Liver (tissue), 9 donors: ENCODE measurements around the gene HPS5. TPM values are rescaled to one million over a fixed set of nuclear protein-coding genes. Genes with fewer than 3 reads are reported as not detected.

Experiments
- DNase-seq: peaks from one replicate; pipeline ENCODE4 v3.0.0-alpha.2; 2017; ENCODE audit warnings: low spot score
- H3K27ac ChIP-seq, 2 donors: one replicate each; pipeline ENCODE4 v1.7.0; 2013; ENCODE audit warnings: inconsistent platforms in 2 of 2, low read length in 2 of 2, control low read depth in 1 of 2, low read depth in 1 of 2, mild to moderate bottlenecking in 1 of 2
- H3K27me3 ChIP-seq, 4 donors: one replicate each; pipeline versions ENCODE4 v1.6.1 to v1.7.0; 2013; ENCODE audit warnings: low read length in 3 of 4, inconsistent platforms in 1 of 4, mild to moderate bottlenecking in 1 of 4, moderate library complexity in 1 of 4; ENCODE audit not compliant: control insufficient read depth in 4 of 4, insufficient read depth in 4 of 4
- H3K36me3 ChIP-seq, 4 donors: one replicate each; pipeline versions ENCODE4 v1.6.1 to v1.7.0; 2013; ENCODE audit warnings: low read length in 3 of 4, mild to moderate bottlenecking in 3 of 4, low read depth in 1 of 4, moderate library complexity in 1 of 4; ENCODE audit not compliant: control insufficient read depth in 4 of 4, insufficient read depth in 3 of 4
- H3K4me1 ChIP-seq, 4 donors: one replicate each; pipeline versions ENCODE4 v1.6.1 to v1.7.0; 2013; ENCODE audit warnings: low read length in 3 of 4, mild to moderate bottlenecking in 3 of 4, moderate library complexity in 1 of 4; ENCODE audit not compliant: control insufficient read depth in 4 of 4, insufficient read depth in 4 of 4
- H3K4me3 ChIP-seq, 3 donors: one replicate each; pipeline versions ENCODE4 v1.6.1 to v1.7.0; 2013; ENCODE audit warnings: low read length in 3 of 3, control low read depth in 1 of 3, low read depth in 1 of 3, mild to moderate bottlenecking in 1 of 3
- H3K9ac ChIP-seq, 2 donors: one replicate each; pipeline ENCODE4 v1.7.0; 2013; ENCODE audit warnings: low read length in 2 of 2, mild to moderate bottlenecking in 2 of 2, moderate library complexity in 2 of 2, control low read depth in 1 of 2, low read depth in 1 of 2
- H3K9me3 ChIP-seq, 4 donors: one replicate each; pipeline versions ENCODE4 v1.6.1 to v1.7.0; 2013; ENCODE audit warnings: low read length in 3 of 4; ENCODE audit not compliant: control insufficient read depth in 4 of 4
- EGR1 ChIP-seq, 2 donors: IDR thresholded peaks; 2 replicates each; pipeline ENCODE4 v1.6.1; 2016 to 2018; ENCODE audit warnings: antibody characterized with exemption in 2 of 2, low read depth in 2 of 2
- FOXA1 ChIP-seq: IDR thresholded peaks from 2 replicates; pipeline ENCODE4 v1.6.1; 2016; ENCODE audit warnings: antibody characterized with exemption
- FOXA2 ChIP-seq: IDR thresholded peaks from 2 replicates; pipeline ENCODE4 v1.6.1; 2016; ENCODE audit warnings: antibody characterized with exemption
- GABPA ChIP-seq, 2 donors: IDR thresholded peaks in 1 of 2; conservative IDR thresholded peaks in 1 of 2; 2 replicates each; pipeline ENCODE4 v1.6.1; 2016; ENCODE audit warnings: antibody characterized with exemption in 2 of 2, mild to moderate bottlenecking in 1 of 2, moderate library complexity in 1 of 2
- HNF4G ChIP-seq: IDR thresholded peaks from 2 replicates; pipeline ENCODE4 v1.6.1; 2016; ENCODE audit warnings: antibody characterized with exemption
- JUND ChIP-seq, 2 donors: IDR thresholded peaks; 2 replicates each; pipeline ENCODE4 v1.6.1; 2016; ENCODE audit warnings: antibody characterized with exemption in 2 of 2
- NR2F2 ChIP-seq: IDR thresholded peaks from 2 replicates; pipeline ENCODE4 v1.6.1; 2016; ENCODE audit warnings: antibody characterized with exemption
- RAD21 ChIP-seq, 2 donors: IDR thresholded peaks; 2 replicates each; pipeline ENCODE4 v1.6.1; 2016; ENCODE audit warnings: antibody characterized with exemption in 2 of 2, mild to moderate bottlenecking in 2 of 2
- RXRA ChIP-seq, 2 donors: IDR thresholded peaks; 2 replicates each; pipeline ENCODE4 v1.6.1; 2017 to 2018; ENCODE audit warnings: antibody characterized with exemption in 2 of 2, mild to moderate bottlenecking in 1 of 2
- SP1 ChIP-seq: IDR thresholded peaks from 2 replicates; pipeline ENCODE4 v1.6.1; 2018; ENCODE audit warnings: antibody characterized with exemption, mild to moderate bottlenecking
- TAF1 ChIP-seq: conservative IDR thresholded peaks from 2 replicates; pipeline ENCODE4 v1.6.1; 2016; ENCODE audit warnings: antibody characterized with exemption, mild to moderate bottlenecking
- YY1 ChIP-seq: IDR thresholded peaks from 2 replicates; pipeline ENCODE4 v1.6.1; 2016; ENCODE audit warnings: antibody characterized with exemption, mild to moderate bottlenecking
- WGBS: extraction: QIAGEN DNeasy Blood & Tissue Kit; methylation state at CpG from one replicate; pipeline ENCODE4 v1.1.7; 2013; 5-methylcytosine and 5-hydroxymethylcytosine counted together
- polyA plus RNA-seq, 2 donors: library from polyadenylated mRNA; stranded (reverse) in 1 of 2; unstranded in 1 of 2; fragments of 200-250 nt in 1 of 2; fragments of >200 nt in 1 of 2; fragmentation: Nextera tagmentation in 1 of 2; extraction: Ambion mirVana in 1 of 2; gene quantifications; one replicate each; pipeline versions ENCODE4 v1.2.1 to v1.2.3, GENCODE V29; 2013 to 2015
- total RNA-seq, 2 donors: library from RNA; depleted of rRNA; stranded (reverse); fragments of >200 nt; gene quantifications; one replicate each; pipeline ENCODE4 v1.2.3, GENCODE V29; 2014
- TF ChIP-seq, protein P1 (sequence below): IDR thresholded peaks from 2 replicates; pipeline ENCODE4 v1.6.1; 2016; ENCODE audit warnings: antibody characterized with exemption
- TF ChIP-seq, protein P2 (sequence below): IDR thresholded peaks from 2 replicates; pipeline ENCODE4 v1.6.1; 2016; ENCODE audit warnings: antibody characterized with exemption, mild to moderate bottlenecking
- TF ChIP-seq, protein P3 (sequence below): fragments of 150-350 bp; IDR thresholded peaks from 2 replicates; pipeline ENCODE4 v1.5.1; 2017; ENCODE audit warnings: improper control_type of control experiment, low read depth, low read length; ENCODE audit not compliant: missing input control
- TF ChIP-seq, protein P4 (sequence below): IDR thresholded peaks from 2 replicates; pipeline ENCODE4 v1.6.1; 2016; ENCODE audit warnings: antibody characterized with exemption
- donor health status: healthy.
- donor health status: healthy.
- donor health status: healthy.
- donor health status: healthy.
- donor health status: healthy.

HPS5 gene
- total and polyA plus RNA-seq, 4 donors, result 15.7 to 134 (median 24.2) TPM

DNA sequence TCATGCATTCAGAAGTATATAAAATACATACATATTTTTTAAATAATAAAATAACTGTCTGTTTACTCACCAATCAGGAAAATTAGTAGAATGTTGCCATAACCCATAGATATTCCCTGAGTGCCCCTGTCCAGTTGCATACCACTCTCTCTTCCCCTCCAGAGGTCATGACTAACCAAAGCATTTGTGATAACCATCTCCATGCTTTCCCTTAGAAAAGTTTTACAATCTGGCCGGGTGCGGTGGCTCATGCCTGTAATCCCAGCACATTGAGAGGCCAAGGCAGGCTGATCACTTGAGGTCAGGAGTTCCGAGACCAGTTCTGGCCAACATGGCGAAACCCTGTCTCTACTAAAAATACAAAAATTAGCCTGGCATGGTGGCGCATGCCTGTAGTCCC lies 39.2 kb upstream of the HPS5 start:
- TF ChIP-seq EGR1 (IDR thresholded peaks at IDR 0.05; ENCODE audit: low read depth in 2 of 2) (no peak), JUND (IDR thresholded peaks at IDR 0.05) (no peak), RAD21 (IDR thresholded peaks at IDR 0.05) (no peak), FOXA1 (no peak), FOXA2 (no peak), HNF4G (no peak)
- no peaks in the 10 kb centered on the region for H3K27me3 ChIP-seq

DNA sequence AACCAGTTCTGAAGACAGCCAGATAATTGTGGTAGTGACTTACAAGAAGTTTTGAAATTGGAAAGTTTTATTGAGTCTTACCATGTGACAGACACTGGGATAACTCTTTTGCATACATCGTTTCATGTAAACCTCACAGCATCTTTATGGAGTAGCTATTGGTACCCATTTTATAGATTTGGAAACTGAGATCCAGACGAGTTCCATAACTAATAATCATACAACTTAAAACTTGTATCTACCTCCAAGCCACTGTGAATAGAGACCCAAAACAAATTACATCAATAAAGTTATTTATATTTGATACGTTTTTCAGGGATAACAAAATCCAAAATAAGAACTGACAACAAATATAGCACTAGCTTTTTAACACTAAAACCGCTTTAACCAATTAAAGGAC lies 36.7 kb upstream of the HPS5 start:
- TF ChIP-seq, protein P1, sequence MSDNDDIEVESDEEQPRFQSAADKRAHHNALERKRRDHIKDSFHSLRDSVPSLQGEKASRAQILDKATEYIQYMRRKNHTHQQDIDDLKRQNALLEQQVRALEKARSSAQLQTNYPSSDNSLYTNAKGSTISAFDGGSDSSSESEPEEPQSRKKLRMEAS, result no peak
- TF ChIP-seq SP1 (no peak), RXRA (IDR thresholded peaks at IDR 0.05) (no peak)
- no peaks in the 10 kb centered on the region for H3K4me1 ChIP-seq
- H3K27ac ChIP-seq, result no peak overlapping the region
- H3K9me3 ChIP-seq, result no peaks in the 10 kb centered on the region
- no peak overlapping the region for H3K4me3 ChIP-seq
- peaks cover 19 to 59% (median 36%) of the 10 kb centered on the region in 4 donors for H3K36me3 ChIP-seq
- WGBS, result 94% methylated on average over 4 of the region's 4 CpGs
- DNase-seq, result no peak
- H3K27me3 ChIP-seq, result no peaks in the 10 kb centered on the region
- no peak overlapping the region for H3K9ac ChIP-seq

More for the DNA sequence above, 39.2 kb upstream of the HPS5 start:
- peaks cover 19 to 72% (median 51%) of the 10 kb centered on the region in 4 donors for H3K36me3 ChIP-seq
- WGBS, result 97% methylated on average over 5 of the region's 5 CpGs
- H3K4me3 ChIP-seq, result no peak overlapping the region
- no peak overlapping the region for H3K27ac ChIP-seq
- H3K9ac ChIP-seq, result no peak overlapping the region
- no peak for DNase-seq
- no peaks in the 10 kb centered on the region for H3K9me3 ChIP-seq
- H3K4me1 ChIP-seq, result no peaks in the 10 kb centered on the region

- Histone ChIP-seq H3K4me1 (no peaks in the 10 kb centered on the region), H3K27me3 (no peaks in the 10 kb centered on the region), H3K9ac (no peak overlapping the region), H3K9me3 (no peaks in the 10 kb centered on the region), H3K4me3 (no peak overlapping the region), H3K36me3 (peaks cover 5 to 38% (median 26%) of the 10 kb centered on the region in 4 donors), H3K27ac (no peak overlapping the region)
- WGBS, result 96% methylated on average over 3 of the region's 3 CpGs
- no peak for DNase-seq
- no peak for TF ChIP-seq YY1
These were observed 30.6 kb upstream of the HPS5 start for GRCh38 chr11:18352581-18352980.

DNA sequence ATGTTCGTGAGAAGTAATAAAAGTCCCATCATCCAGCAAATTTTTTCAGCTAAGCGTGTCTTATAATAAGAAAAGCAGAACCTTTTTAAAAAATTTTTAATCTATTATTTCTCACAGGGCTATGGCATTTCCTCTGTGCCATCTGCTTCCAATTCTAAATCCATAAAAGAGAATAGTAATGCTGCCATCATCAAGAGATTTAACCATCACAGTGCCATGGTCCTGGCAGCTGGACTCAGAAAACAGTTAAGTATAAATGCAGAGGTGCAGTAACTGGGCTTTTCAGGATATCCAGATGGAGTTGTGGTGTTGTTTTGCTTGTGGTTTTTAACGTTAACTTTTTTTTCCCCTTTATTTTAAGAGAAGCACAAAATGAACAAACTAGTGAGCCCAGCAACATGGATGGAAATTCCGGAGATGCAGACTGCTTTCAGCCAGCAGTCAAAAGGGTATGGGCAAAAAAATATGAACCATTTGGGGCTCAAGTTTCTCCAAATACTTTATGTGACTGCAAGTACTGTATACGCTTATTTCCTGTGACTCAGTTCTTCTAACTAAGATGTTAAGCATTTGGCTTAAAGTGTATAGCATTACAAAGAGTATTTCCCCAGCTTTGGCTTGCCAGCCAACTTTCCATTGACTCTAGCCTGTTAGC lies 25.7 kb upstream of the HPS5 start:
- Histone ChIP-seq H3K36me3 (peaks cover 9 to 56% (median 26%) of the 10 kb centered on the region in 4 donors), H3K27ac (no peak overlapping the region), H3K9me3 (no peaks in the 10 kb centered on the region), H3K4me3 (no peak overlapping the region), H3K9ac (no peak overlapping the region), H3K4me1 (no peaks in the 10 kb centered on the region), H3K27me3 (no peaks in the 10 kb centered on the region)
- 93% methylated on average over 5 of the region's 5 CpGs for WGBS
- DNase-seq, result no peak
- TF ChIP-seq, protein P2, sequence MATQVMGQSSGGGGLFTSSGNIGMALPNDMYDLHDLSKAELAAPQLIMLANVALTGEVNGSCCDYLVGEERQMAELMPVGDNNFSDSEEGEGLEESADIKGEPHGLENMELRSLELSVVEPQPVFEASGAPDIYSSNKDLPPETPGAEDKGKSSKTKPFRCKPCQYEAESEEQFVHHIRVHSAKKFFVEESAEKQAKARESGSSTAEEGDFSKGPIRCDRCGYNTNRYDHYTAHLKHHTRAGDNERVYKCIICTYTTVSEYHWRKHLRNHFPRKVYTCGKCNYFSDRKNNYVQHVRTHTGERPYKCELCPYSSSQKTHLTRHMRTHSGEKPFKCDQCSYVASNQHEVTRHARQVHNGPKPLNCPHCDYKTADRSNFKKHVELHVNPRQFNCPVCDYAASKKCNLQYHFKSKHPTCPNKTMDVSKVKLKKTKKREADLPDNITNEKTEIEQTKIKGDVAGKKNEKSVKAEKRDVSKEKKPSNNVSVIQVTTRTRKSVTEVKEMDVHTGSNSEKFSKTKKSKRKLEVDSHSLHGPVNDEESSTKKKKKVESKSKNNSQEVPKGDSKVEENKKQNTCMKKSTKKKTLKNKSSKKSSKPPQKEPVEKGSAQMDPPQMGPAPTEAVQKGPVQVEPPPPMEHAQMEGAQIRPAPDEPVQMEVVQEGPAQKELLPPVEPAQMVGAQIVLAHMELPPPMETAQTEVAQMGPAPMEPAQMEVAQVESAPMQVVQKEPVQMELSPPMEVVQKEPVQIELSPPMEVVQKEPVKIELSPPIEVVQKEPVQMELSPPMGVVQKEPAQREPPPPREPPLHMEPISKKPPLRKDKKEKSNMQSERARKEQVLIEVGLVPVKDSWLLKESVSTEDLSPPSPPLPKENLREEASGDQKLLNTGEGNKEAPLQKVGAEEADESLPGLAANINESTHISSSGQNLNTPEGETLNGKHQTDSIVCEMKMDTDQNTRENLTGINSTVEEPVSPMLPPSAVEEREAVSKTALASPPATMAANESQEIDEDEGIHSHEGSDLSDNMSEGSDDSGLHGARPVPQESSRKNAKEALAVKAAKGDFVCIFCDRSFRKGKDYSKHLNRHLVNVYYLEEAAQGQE, result no peak
- no peak for TF ChIP-seq TAF1
- TF ChIP-seq GABPA (IDR thresholded peaks at IDR 0.05 in 1 of 2, conservative IDR thresholded peaks at IDR 0.05 in 1 of 2), result no peak
- TF ChIP-seq EGR1 (IDR thresholded peaks at IDR 0.05; ENCODE audit: low read depth in 2 of 2), result no peak
- TF ChIP-seq, protein P3, sequence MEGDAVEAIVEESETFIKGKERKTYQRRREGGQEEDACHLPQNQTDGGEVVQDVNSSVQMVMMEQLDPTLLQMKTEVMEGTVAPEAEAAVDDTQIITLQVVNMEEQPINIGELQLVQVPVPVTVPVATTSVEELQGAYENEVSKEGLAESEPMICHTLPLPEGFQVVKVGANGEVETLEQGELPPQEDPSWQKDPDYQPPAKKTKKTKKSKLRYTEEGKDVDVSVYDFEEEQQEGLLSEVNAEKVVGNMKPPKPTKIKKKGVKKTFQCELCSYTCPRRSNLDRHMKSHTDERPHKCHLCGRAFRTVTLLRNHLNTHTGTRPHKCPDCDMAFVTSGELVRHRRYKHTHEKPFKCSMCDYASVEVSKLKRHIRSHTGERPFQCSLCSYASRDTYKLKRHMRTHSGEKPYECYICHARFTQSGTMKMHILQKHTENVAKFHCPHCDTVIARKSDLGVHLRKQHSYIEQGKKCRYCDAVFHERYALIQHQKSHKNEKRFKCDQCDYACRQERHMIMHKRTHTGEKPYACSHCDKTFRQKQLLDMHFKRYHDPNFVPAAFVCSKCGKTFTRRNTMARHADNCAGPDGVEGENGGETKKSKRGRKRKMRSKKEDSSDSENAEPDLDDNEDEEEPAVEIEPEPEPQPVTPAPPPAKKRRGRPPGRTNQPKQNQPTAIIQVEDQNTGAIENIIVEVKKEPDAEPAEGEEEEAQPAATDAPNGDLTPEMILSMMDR, result no peak
- TF ChIP-seq HNF4G, result no peak
- TF ChIP-seq RXRA (IDR thresholded peaks at IDR 0.05), result no peak
- TF ChIP-seq, protein P4, sequence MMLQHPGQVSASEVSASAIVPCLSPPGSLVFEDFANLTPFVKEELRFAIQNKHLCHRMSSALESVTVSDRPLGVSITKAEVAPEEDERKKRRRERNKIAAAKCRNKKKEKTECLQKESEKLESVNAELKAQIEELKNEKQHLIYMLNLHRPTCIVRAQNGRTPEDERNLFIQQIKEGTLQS, result no peak
- TF ChIP-seq FOXA2, result no peak
- TF ChIP-seq NR2F2, result no peak
